ENCODE results near the gene RAD51D. TPM values are rescaled to one million over a fixed set of nuclear protein-coding genes. Genes with fewer than 3 reads are reported as not detected.
"Not testable (repeated sequence)": the region's sequence is repeated elsewhere in the genome, so short reads cannot be mapped to it uniquely, and the experiment has no call there.

RAD51D gene
- polyA plus RNA-seq, 3 donors: 11.9 to 15.7 (median 15.2) TPM

DNA sequence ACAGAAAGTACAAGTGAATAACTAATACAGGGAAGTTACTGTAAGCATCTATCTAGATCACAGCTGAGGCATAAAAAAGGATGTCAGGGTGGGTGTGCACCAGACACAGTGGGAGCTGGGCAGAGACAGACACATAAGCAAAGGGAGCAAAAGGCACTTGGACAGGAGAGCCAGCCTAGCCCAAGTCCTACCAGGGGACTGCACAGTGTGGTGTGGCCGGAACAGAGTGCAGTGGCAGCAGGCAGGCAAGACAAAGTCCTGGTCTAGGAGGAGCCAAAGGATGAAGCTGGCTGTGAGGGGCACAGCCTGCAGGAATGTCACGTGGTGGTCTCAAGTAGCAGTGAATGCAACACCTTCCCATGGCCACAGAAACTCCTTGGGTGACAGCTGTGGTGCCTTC is 21.9 kb downstream of the RAD51D start:
- DNase-seq: no peak

DNA sequence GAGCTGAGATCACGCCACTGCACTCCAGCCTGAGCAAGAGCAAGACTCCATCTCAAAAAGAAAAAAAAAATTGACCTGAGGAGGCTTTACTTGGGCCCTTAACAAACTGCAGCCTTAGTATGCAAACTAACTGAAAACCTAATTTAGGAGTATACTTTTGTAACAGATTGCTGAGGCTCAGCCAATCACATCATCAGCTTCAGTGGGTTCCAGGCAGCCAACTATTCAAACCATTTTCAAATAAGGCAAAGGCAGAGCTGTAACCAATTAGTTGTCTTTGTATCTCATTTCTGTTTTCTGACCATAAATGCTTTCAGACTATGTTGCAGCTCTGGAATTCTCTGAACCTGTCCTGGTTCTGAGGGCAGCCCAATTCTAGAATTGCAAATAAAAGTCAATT is 23.9 kb downstream of the RAD51D start:
- no peak for DNase-seq

DNA sequence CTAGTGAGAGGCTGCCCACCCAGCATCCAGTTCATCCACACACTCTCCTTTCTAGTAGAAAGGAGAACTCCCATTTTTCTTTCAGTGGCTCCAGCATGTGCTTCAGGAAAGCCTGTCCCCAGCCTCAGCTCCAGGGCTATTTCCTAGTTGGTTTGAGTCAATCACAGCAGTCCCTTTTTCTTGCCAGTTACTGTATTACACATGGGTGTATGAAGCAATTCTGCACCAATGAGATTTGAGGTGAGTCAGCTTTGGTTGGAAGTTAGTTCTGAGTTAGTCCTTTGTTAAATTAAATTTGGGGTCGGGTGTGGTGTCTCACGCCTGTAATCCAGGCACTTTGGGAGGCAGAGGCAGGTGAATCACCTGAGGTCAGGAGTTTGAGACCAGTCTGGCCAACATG is 24.8 kb downstream of the RAD51D start:
- DNase-seq: no peak

DNA sequence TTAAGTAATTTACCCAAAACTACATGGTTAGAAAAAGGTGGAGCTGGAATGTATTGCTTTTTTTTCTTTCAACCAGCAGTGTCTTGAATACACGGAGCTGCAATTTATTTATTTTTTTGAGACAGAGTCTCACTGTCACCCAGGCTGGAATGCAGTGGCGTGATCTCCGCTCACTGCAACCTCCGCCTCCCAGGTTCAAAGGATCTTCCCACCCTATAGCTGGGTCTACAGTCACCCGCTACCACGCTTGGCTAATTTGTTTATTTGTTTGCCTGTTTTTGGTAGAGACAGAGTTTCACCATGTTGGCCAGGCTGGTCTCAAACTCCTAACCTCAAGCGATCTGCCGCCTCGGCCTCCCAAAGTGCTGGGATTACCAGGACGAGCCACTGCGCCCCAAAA is 29.0 kb downstream of the RAD51D start:
- DNase-seq: not testable (repeated sequence)

DNA sequence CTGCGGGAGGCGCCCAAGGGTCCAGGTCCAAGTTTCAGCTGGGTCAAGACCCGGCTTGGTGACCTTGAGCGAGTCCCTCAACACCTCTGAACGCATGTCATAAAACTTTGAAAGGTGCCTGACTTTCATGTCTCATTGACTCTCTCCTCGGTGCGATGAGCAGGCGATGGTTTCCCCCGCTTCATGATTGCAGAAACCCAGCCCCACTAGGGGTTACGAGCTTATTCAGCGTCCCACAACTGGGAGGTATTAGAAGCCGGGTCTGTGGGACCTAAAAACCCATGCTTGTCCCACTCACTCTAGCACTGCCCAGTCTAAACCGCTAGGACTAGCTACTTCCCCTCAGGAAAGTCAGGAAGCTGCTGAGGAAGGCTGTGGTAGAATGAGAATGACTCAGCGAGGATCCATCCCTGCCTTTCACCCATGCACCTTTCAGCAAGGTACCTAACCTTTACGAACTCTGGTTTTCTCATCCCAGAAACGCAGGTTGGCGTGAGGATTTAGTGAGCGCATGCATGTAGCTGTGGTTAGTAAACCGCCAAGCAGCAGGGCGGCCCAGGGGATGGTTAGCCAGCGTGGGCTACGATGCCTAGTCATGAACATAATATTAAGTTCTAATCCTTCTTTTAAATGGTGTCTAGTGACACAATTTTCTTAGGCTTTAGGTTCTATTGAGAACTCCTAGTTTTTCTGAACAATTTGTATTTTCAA is 29.9 kb downstream of the RAD51D start:
- no peak for DNase-seq

DNA sequence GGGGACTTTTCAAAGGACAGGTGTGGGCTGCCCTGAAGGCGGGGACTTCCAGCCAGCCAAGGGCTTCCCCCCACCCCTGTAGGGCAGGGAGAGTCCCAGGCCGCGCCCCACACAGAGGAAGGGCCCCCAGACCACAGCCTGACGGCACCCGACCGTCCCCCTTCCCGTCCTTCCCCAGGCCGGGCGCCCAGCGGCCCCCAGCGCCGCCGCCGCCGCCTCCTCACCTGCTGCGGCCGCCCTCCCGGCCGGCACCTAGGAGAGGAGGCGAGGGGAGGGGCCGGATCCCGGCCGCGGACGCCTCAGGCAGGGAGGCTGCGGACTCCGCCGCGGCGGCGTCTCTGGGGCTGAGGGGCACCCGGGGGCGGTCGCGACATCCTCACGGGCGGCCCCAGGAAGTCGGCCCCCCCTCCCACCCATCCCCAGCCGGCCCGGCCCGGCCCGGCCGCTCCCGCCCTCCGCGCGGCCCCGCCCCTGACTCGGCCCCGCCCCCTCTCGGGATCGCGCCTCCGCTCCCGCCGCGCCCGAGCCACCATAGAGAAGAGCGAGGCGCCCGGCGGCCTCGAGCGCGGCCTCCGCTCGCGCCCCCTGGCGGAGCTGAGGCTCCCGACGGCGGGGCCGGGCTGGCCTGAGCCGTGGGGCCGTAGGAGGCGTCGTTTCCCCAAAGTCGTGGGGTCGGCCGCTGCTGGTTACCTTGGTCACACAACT is 30.6 kb downstream of the RAD51D start:
- DNase-seq: peak; percentile 86

DNA sequence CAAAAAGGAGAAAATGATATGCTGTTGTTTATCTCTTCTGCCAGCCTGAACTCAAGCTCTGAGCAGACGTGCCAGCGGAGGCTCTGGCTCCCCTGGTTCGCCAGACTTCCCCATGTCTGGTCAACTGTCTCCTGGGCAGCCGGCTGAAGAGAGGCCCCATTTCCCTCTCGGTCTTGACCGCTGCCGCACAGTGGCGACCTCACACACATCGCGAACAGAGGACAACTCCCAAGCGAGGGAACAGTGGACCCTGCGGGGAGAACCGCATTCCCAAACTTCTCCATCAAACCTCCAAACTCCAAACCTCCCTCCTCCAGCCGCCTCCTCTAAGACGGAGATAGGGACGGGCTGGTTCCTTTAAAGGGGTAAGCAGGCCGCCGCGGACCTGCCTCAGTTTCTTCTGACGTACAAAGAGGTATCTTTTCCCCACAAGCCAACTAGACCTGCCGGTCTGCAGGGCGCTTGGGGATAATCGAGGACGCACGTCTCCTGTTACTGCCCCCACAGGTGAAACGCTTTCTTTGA is 31.2 kb downstream of the RAD51D start:
- peak; percentile 49 for DNase-seq

DNA sequence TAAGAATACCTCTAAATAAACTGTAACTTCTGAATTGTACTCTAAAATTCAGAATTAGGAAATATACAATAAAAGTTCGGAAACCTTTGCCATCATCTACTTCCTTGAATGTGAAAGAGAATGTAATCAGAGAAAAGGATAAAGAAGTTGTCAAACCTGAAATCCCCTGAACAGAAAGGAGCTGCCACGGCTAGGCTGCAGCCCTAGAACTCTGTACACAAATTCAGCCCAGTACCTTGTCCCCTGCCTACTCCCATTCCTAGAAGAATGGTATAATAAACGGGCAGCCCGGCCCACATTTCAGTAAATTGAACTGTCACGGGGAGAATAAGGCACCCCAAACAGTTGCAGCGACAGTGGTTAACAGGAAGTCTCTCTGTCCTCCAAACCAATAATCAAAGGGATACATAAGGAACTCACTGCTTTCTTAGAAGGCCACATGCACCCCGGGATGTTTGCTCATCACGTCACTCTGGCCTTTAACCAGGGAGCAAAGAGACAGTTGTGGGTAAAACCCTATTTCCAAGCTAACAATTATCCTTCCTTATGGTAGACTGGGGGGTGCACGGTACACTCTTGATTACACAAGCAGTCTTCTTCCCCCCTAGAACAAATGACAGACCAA is 31.8 kb downstream of the RAD51D start:
- no peak for DNase-seq

DNA sequence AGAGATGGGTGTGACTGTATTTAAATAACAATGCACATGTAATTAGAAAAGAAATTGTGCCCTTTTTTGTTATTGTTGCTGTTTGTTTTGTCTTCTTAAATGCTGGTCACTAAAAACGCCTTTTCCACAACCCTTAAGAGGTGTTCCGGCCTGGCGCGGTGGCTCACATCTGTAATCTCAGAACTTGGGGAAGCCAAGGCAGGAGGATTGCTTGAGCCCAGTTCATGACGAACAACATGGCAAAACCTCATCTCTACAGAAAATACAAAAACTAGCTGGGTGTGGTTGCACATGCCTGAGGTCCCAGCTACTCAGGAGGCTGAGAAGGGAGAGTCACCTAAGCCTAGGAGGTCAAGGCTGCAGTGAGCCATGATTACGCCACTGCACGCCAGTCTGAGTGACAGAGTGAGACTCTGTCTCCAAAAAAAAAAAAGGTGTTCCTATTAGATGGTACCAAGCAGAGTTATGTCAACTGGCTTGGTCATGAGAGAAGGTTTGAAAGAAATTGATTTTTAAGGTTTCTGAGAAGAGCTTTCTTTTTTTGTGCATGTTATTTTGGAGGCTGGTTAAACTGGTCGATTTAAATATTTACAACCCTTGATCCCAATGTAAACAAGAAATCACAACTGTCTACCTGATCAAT is 32.6 kb downstream of the RAD51D start:
- no peak for DNase-seq

DNA sequence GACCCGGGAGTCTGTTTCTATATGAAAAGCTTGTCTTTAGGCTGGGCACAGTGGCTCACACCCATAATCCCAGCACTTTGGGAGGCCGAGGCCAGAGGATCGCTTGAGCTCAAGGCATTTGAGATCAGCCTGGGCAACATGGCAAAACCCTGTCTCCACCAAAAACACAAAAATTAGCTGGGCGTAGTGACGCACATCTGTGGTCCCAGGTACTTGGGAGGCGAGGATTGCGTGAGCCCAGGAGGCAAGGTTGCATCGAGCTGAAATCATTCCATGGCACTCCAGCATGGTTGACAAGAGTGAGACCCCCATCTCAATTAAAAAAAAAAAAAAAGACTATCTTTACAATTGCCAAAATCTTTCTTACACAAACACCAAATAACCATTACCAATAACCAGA is 33.5 kb downstream of the RAD51D start:
- no peak for DNase-seq

DNA sequence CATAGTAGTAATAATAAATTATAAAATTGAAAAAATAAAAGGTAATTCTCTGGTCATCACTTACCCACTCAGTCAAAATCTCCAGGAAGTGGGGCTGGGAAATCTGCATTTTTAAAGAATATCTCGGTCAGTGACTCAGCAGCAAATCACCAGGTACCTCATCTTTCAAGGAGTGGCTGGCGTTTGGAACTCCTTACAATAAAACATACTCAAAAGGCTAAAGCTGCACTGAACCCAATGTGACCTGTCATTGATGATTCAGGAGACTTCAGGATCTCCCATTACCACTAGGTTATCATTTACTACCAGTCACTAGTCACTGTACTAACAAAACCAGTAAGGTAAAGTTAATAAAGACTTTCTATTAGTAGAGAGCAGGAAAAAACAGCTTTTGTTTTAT is 34.7 kb downstream of the RAD51D start:
- no peak for DNase-seq

DNA sequence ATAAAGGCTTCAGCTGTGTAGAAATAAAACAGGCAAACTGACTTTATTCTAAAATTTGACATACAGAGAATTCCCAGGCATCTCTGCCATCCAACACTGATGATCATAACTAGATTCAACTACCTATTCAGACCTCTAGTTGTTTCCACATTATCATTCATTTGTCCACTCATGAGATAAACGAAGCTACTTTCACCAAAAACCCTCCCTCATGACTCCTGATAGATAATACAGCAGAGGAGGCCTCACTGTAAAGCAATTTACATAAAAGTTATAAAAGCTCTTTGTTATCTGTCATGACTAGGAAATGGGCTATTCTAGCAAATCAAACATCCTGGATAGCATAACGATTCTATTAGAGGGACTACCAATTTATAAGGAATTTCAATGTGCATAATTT is 36.6 kb downstream of the RAD51D start:
- no peak for DNase-seq

DNA sequence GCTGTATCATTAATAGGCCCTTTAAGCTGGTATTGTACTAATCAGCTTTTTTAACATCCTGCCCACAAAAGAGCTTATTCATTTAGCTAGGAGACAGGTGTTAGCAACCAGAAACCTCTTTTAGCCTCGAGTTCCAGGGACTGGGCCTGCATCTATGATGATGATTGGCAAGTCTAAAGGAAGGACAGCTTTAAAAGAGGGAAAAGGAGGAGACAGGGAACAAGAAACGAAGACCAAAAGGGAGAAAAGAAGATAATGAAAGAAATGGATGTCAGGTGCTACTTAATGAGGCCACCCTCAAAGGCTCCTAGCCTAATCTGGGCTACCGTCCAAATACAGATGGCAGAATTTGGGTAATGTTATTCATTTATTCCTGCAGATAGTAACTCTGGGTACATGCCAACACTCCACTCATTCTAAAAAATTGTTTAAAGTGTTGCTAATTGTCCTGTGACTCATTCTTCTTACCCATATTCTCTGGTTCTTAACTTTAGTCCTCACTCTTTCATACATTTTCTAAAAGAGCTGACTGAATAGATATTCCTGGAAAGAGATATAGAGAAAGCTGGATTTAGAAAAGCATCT is 37.5 kb downstream of the RAD51D start:
- DNase-seq: no peak

DNA sequence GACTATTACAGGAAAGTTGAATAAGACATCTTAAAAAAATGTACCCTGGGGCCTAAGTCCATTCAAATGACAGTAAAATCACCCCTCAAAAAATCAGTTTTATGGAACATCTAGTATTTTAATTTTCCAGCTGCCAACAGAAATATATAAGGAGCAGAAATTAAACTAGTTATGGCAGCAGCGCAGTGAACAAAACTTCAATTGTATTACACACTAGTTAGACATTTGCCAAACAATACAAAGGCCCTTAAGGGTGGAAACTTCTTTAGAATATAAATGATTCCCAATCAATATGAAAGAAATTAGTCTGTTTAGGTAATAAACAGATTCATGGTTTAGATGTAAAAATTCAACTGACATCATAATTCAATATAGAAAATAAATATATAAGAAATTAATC is 38.0 kb downstream of the RAD51D start:
- no peak for DNase-seq

DNA sequence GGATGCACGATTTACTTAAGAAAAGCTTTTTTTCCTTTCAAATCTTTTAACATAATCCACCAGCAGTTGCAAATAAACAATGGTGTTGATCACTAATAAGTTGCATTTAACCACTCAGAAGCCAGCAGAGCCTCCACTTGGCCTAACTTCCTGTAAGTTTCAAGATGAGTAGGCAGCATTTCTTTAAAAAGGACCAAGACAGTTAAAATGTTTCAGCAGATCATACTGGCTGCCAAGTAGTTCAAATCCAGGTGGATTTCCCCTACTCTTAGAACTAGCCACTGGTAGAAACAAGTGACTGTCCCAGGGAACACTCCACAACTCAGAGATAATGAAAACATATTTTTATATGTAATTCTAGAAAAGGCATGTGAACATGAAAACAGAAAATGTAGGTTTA is 39.1 kb downstream of the RAD51D start:
- DNase-seq: no peak

DNA sequence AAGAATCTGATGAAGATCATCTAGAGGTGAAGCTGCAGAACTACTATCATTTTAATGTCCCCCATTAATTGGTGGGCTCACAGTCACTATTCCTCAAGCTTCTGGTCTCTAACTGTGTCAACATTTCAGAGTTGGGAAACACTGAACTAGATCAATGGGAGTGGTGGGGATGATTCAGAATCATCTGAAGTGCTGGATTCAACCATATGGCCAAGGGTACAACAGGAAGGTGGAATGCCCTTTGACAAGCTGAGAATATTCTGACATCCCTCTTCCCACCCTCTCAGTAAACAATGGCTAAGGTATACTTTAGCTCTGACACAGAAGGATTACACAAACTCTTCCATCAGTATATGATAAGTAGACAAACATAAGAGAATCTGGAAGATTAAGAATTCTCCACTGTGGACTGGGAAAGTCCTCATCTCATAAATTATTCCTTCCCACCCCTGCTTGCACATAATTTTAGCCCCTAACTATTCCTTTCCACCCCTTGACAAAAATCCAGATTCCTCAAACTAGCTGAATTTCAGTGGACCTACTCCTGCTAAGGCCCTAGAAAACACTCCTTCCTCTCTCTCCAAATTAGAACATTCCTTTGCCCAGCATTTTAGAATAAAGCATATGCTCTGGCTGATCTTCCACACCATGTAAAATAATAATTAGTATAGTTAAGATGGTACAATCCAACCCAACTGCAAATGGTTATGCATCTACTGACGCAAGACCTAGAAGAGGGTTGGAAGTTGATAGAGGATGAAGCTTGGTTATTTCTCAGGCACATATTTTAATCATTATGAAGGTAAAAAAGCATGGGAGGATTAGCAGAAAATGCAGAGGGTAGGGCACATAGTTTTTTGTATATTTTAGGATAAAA is 39.9 kb downstream of the RAD51D start:
- no peak for DNase-seq

DNA sequence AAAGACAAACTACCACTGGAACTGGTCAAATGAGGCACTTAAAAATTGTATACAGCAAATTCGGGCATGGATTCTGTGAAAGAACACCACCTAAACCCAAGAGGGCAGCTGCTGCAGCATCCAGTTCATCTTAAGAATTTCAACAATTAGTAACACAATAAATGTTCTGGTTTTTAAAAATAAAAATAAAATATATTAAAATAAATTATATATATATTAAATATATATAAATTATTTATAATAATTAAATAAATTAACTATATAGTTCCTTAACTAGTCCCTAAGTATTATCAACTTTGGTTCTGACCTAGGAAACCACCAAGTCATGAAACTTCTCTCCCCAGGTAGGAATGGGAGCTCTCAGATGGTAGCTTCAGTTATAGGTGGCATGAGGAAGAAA is 42.8 kb downstream of the RAD51D start:
- DNase-seq: no peak

DNA sequence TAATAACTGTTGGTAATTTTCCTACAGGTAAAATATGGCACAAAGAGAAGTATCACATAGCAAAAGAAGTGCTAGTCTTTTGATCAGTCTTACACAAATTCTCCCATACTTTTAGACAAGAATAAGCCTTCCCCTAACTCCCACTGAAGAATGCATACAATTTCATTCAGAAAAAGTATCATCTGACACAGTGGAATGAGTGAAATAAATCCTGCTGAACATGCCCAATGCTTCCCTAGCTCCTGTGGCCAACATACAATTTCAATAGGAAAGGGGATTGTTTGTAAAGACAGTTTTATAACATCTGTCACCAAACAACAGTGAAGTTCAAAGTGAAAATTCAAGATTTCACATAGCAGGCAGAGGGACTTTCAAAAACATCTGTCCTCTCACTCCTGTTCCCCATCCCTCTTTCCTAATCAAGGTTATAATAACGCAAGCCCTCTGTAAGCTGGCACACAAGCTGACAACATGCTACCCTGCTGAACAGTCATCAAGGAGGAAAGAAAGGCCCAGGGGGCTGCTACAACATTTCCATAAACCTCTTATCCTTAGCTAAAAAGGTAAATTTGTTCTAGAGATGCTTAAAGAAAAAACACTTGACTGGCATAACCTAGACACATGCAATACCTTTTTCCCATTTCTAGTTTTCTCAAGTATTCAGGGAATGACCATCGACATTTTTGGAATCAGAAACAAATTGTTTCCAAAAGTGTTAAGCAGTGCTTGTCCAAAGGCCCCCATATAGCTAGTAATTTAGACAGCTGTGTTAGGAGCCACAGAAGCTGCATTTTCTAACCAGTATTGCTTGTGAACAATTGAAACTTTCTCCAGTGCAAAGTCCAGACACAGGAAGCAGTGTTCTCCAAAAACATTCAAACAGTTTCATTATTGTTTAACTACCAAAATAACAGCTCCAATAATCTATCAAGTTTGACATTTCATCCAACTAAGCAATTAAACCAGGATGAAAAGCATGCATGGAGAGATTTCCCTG is 44.7 kb downstream of the RAD51D start:
- no peak for DNase-seq

DNA sequence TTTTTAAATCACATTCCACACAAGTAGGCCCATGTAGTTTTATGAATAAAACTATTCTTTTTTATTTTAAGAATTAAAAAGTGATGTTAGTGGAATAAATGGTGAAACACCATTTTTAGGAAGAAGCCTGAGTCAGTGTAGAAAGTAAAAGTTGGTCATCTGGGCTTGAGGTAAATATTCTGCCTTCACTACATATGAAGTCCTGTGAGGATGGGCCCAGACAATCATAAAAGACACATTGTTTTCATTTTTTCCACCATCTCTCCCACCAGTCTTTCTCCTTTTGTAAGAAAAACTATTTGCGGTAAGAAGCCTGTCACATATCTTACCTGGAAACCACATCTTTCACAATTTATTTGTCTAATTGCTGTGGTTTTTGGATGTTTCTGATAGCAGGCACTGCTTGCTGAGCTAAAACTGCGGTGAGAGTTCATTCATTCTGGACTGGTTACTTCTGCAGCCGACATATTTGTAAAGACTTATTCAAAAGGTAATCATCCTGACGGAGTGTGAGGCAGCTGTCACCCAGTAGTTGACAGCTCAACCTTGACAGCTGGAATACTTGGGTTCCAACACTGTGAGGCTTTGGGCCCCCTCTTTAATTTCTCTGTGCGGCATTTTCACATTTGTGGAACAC is 45.6 kb downstream of the RAD51D start:
- DNase-seq: no peak

All from renal pelvis (tissue), 4 donors.